SK-N-SH (cell line): ENCODE results near the gene SPSB4. TPM values are rescaled to one million over a fixed set of nuclear protein-coding genes. Genes with fewer than 3 reads are reported as not detected.

ENCODE experiments used
- CTCF ChIA-PET: fragments of 300-600, 350-600 bp; formaldehyde crosslinking; extraction: SDS; loops from one replicate; lab custom pipeline; 2021; lab: Yijun Ruan, JAX
- POLR2A ChIA-PET: fragments of 350-600 bp; sonication (Branson Sonifier 250); formaldehyde crosslinking; extraction: SDS; loops from one replicate; lab custom pipeline; 2020; ENCODE audit warnings: antibody characterized with exemption, inconsistent platforms; lab: Yijun Ruan, JAX
- DNase-seq: peaks from one replicate; pipeline ENCODE4 v3.0.0; 2012
- H2AFZ ChIP-seq: fragments of 200-600 bp; sonication (generic); 2 replicates; pipeline ENCODE4 v1.8.1; 2016; ENCODE audit warnings: antibody characterized with exemption, mild to moderate bottlenecking, low read depth
- H3F3A ChIP-seq: fragments of 200-600 bp; sonication (generic); replicated peaks from 2 replicates; pipeline ENCODE3; 2016; ENCODE audit warnings: antibody characterized with exemption, mild to moderate bottlenecking; ENCODE audit not compliant: insufficient read depth
- H3K27ac ChIP-seq, 2 experiments: fragments of 200-500 bp in 1 of 2; fragments of 200-600 bp in 1 of 2; sonication (Bioruptor generic) in 1 of 2; sonication (generic), shearing (Covaris generic) in 1 of 2; 2 replicates each; pipeline versions ENCODE4 v1.5.1 to v1.6.1; 2014 to 2016; ENCODE audit warnings: low read depth in 2 of 2, inconsistent platforms in 1 of 2, low read length in 1 of 2, mild to moderate bottlenecking in 1 of 2, mixed read lengths in 1 of 2
- H3K27me3 ChIP-seq: fragments of 200-600 bp; sonication (generic), shearing (Covaris generic); 2 replicates; pipeline ENCODE4 v1.6.1; 2016; ENCODE audit warnings: mixed run types; ENCODE audit not compliant: insufficient read depth
- H3K36me3 ChIP-seq, 2 experiments: fragments of 200-500 bp in 1 of 2; fragments of 200-600 bp in 1 of 2; sonication (Bioruptor generic) in 1 of 2; sonication (generic) in 1 of 2; replicated peaks in 1 of 2; 2 replicates each; pipeline versions ENCODE3 to v1.5.1; 2014 to 2016; ENCODE audit warnings: low read length in 1 of 2, mild to moderate bottlenecking in 1 of 2; ENCODE audit not compliant: insufficient read depth in 2 of 2, control insufficient read depth in 1 of 2
- H3K4me1 ChIP-seq, 2 experiments: fragments of 200-500 bp in 1 of 2; fragments of 200-600 bp in 1 of 2; sonication (Bioruptor generic) in 1 of 2; sonication (generic), shearing (Covaris generic) in 1 of 2; 2 replicates each; pipeline versions ENCODE4 v1.5.1 to v1.6.1; 2014 to 2016; ENCODE audit warnings: low read depth in 1 of 2, low read length in 1 of 2, mixed run types in 1 of 2; ENCODE audit not compliant: insufficient read depth in 2 of 2, control insufficient read depth in 1 of 2
- H3K4me2 ChIP-seq: fragments of 200-600 bp; sonication (generic), shearing (Covaris generic); 2 replicates; pipeline ENCODE4 v1.6.1; 2017; ENCODE audit warnings: mixed run types
- H3K4me3 ChIP-seq, 2 experiments: fragments of 200-500 bp in 1 of 2; fragments of 200-600 bp in 1 of 2; sonication (Bioruptor generic) in 1 of 2; sonication (generic), shearing (Covaris generic) in 1 of 2; 2 replicates each; pipeline versions ENCODE4 v1.5.1 to v1.8.1; 2014 to 2016; ENCODE audit warnings: low read depth in 2 of 2, inconsistent platforms in 1 of 2, low read length in 1 of 2, mild to moderate bottlenecking in 1 of 2, mixed read lengths in 1 of 2, moderate library complexity in 1 of 2
- H3K79me2 ChIP-seq: fragments of 200-600 bp; sonication (generic); 2 replicates; pipeline ENCODE4 v1.8.1; 2017; ENCODE audit warnings: mild to moderate bottlenecking; ENCODE audit not compliant: insufficient read depth
- H3K9ac ChIP-seq: fragments of 200-600 bp; sonication (generic); 2 replicates; pipeline ENCODE4 v1.6.1; 2017; ENCODE audit warnings: mixed run types
- H3K9me2 ChIP-seq: fragments of 200-600 bp; sonication (generic); 2 replicates; pipeline ENCODE4 v1.6.1; 2017; ENCODE audit warnings: mixed run types
- H3K9me3 ChIP-seq: fragments of 200-600 bp; sonication (generic); 2 replicates; pipeline ENCODE4 v1.6.1; 2017; ENCODE audit warnings: mixed run types, mild to moderate bottlenecking, moderate library complexity
- H4K20me1 ChIP-seq: fragments of 200-600 bp; sonication (generic); 2 replicates; pipeline ENCODE4 v1.6.1; 2017; ENCODE audit warnings: mild to moderate bottlenecking, mixed run types; ENCODE audit not compliant: insufficient read depth
- CHD2 ChIP-seq: fragments of 150-350 bp; IDR thresholded peaks from 2 replicates; pipeline ENCODE4 v1.6.1; 2018; ENCODE audit warnings: low read length; ENCODE audit not compliant: partially characterized antibody
- EP300 ChIP-seq, 2 experiments: IDR thresholded peaks; 2 replicates each; pipeline versions ENCODE4 v1.4.0 to v1.6.1; 2012; ENCODE audit warnings: borderline replicate concordance in 1 of 2, low read depth in 1 of 2, low read length in 1 of 2
- FOSL2 ChIP-seq: IDR thresholded peaks from 2 replicates; pipeline ENCODE4 v1.4.0; 2012; ENCODE audit warnings: low read depth, mild to moderate bottlenecking, moderate library complexity, borderline replicate concordance
- FOXM1 ChIP-seq: IDR thresholded peaks from 2 replicates; pipeline ENCODE4 v1.4.0; 2012; ENCODE audit warnings: low read depth, mild to moderate bottlenecking
- GATA2 ChIP-seq: sonication (generic); formaldehyde crosslinking; IDR thresholded peaks from 2 replicates; pipeline ENCODE4 v1.5.0; 2020; ENCODE audit warnings: mild to moderate bottlenecking, missing genetic modification reagents
- MAX ChIP-seq: IDR thresholded peaks from 2 replicates; pipeline ENCODE4 v1.4.0; 2012; ENCODE audit warnings: low read depth
- NFIC ChIP-seq: IDR thresholded peaks from 2 replicates; pipeline ENCODE4 v1.4.0; 2012; ENCODE audit warnings: borderline replicate concordance
- NRF1 ChIP-seq: IDR thresholded peaks from 2 replicates; pipeline ENCODE4 v1.6.1; 2012; ENCODE audit warnings: low read depth, mild to moderate bottlenecking, low read length
- PBX3 ChIP-seq: IDR thresholded peaks from 2 replicates; pipeline ENCODE4; 2012
- POLR2AphosphoS5 ChIP-seq: IDR thresholded peaks from 2 replicates; pipeline ENCODE4 v1.6.1; 2012; ENCODE audit warnings: low read depth, low read length
- REST ChIP-seq: IDR thresholded peaks from 2 replicates; pipeline ENCODE4 v1.6.1; 2012; ENCODE audit warnings: mild to moderate bottlenecking, low read depth, low read length, moderate library complexity
- RFX5 ChIP-seq: IDR thresholded peaks from 2 replicates; pipeline ENCODE4 v1.6.1; 2012; ENCODE audit warnings: mild to moderate bottlenecking, improper control_type of control experiment, low read length
- RXRA ChIP-seq: IDR thresholded peaks from 2 replicates; pipeline ENCODE4 v1.4.0; 2012; ENCODE audit warnings: low read depth, mild to moderate bottlenecking, borderline replicate concordance
- SIN3A ChIP-seq: IDR thresholded peaks from 2 replicates; pipeline ENCODE4 v1.6.1; 2012; ENCODE audit warnings: low read depth, mild to moderate bottlenecking, low read length, moderate library complexity, borderline replicate concordance
- SMC3 ChIP-seq: IDR thresholded peaks from 2 replicates; pipeline ENCODE4 v1.6.1; 2012; ENCODE audit warnings: low read depth, low read length, improper control_type of control experiment
- TAF1 ChIP-seq: IDR thresholded peaks from 2 replicates; pipeline ENCODE4 v1.6.1; 2012; ENCODE audit warnings: low read depth, mild to moderate bottlenecking, low read length, moderate library complexity, borderline replicate concordance
- TCF12 ChIP-seq: IDR thresholded peaks from 2 replicates; pipeline ENCODE4 v1.4.0; 2012
- TEAD4 ChIP-seq: IDR thresholded peaks from 2 replicates; pipeline ENCODE4 v1.4.0; 2012; ENCODE audit warnings: mild to moderate bottlenecking, borderline replicate concordance; ENCODE audit not compliant: insufficient read depth
- USF2 ChIP-seq: fragments of 150-350 bp; IDR thresholded peaks from 2 replicates; pipeline ENCODE4 v1.6.1; 2017; ENCODE audit warnings: antibody characterized with exemption, low read length, low read depth, borderline replicate concordance
- YY1 ChIP-seq: IDR thresholded peaks from 2 replicates; pipeline ENCODE4 v1.4.0; 2012; ENCODE audit warnings: low read depth, mild to moderate bottlenecking
- WGBS: methylation state at CpG from one replicate; pipeline ENCODE4 v1.1.6; 2017; ENCODE audit warnings: low lambda C conversion rate; 5-methylcytosine and 5-hydroxymethylcytosine counted together
- polyA plus RNA-seq, 3 experiments: library from polyadenylated mRNA; depleted of rRNA; stranded (reverse); fragments of >200 nt; gene quantifications; 2 replicates each; pipeline ENCODE4 v1.2.3, GENCODE V29; 2012

Gene SPSB4
- polyA plus RNA-seq, 1 of the 3 experiments (the other 2 are of a cell fraction) = 0.10 TPM

- no peak overlapping the region for H3K9ac ChIP-seq
- no peak overlapping the region for H3K4me2 ChIP-seq
- peaks cover 0 to 18% of the 10 kb centered on the region in 2 experiments; a peak in 1 of 4 replicates for H3K4me1 ChIP-seq
- H3K79me2 ChIP-seq = no peaks in the 10 kb centered on the region
- 73% methylated on average over 4 of the region's 4 CpGs for WGBS
- CTCF ChIA-PET = interaction anchor here (0.7 to 6.2 kb wide), 13 partner anchors 10 to 125 kb away, joined by 3 to 78 read pairs (median 4); partner anchors contain the start of gene SPSB4
- H3K9me2 ChIP-seq = no peaks in the 10 kb centered on the region
- no peaks in the 10 kb centered on the region for H4K20me1 ChIP-seq
- POLR2A ChIA-PET = interaction anchor here (0.5 to 1.3 kb wide), 2 partner anchors 52 to 188 kb away, joined by 3 read pairs; partner anchors contain the start of gene SPSB4
- no peaks in the 10 kb centered on the region for H3K36me3 ChIP-seq
- H3K9me3 ChIP-seq = no peaks in the 10 kb centered on the region
- H3K4me3 ChIP-seq = no peak overlapping the region
- no peak for TF ChIP-seq MAX
- no peak for TF ChIP-seq USF2
- TF ChIP-seq EP300 (IDR thresholded peaks at IDR 0.05; ENCODE audit: borderline replicate concordance in 1 of 2, low read depth in 1 of 2, low read length in 1 of 2) = no peak
- TF ChIP-seq RXRA = no peak
- no peak for TF ChIP-seq GATA2 (CRISPR knock-in tag)
- TF ChIP-seq SIN3A = no peak
- no peak for TF ChIP-seq PBX3
- TF ChIP-seq YY1 = no peak
- TF ChIP-seq SMC3 = no peak
- TF ChIP-seq TCF12 = no peak
- TF ChIP-seq POLR2AphosphoS5 = no peak
- TF ChIP-seq FOXM1 = no peak
- TF ChIP-seq TAF1 = no peak
- TF ChIP-seq RFX5 = no peak
- no peak for TF ChIP-seq REST
- TF ChIP-seq CHD2 = no peak
- no peak for TF ChIP-seq FOSL2
- no peak for TF ChIP-seq NFIC
- no peak for TF ChIP-seq NRF1
- TF ChIP-seq TEAD4 = no peak
- H3F3A ChIP-seq = no peaks in the 10 kb centered on the region
- H3K27me3 ChIP-seq = no peaks in the 10 kb centered on the region
- no peak overlapping the region for H2AFZ ChIP-seq
- no peak overlapping the region for H3K27ac ChIP-seq
- DNase-seq = no peak
Observed at GRCh38 chr3:141103503-141103902, 52.4 kb downstream of the SPSB4 start.
